Midbrain (tissue), 1 donor: ENCODE measurements around the gene KHDC3L.
"Not testable (repeated sequence)": the region's sequence is repeated elsewhere in the genome, so short reads cannot be mapped to it uniquely, and the experiment has no call there.

Source experiments
- DNase-seq: peaks from one replicate; lab custom pipeline; 2025; lab: John Stamatoyannopoulos, UW

Gene KHDC3L

DNA sequence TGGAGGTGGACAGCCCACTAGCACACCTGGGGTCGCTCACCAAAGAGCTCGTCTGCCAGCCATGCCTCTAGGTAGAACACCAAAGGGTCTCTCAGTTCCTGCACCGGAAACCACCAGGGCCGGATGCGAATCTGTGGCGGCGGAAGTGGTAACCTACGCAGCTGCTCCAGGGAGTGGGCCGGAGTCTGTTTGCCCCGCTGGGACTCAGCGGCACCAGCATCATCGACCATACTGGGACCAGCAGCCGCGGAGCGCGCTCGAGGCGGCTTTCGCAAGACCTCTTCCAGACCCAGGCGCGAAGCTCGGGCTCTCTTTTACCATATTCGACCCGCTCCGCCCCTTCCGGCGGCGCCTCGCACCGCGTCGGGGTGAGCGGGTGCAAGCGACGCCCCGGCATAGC lies 7.1 kb downstream of the KHDC3L start, which contains the start of gene OOEP:
Gene OOEP, minus strand, starts transcription at position 335 of the 400 bp plus-strand sequence. Its CDS starts 105 bp downstream, at position 230.
- DNase-seq: no peak

GRCh38 chr6:73371984-73372383 lies 9.5 kb downstream of the KHDC3L start:
- no peak for DNase-seq

DNA sequence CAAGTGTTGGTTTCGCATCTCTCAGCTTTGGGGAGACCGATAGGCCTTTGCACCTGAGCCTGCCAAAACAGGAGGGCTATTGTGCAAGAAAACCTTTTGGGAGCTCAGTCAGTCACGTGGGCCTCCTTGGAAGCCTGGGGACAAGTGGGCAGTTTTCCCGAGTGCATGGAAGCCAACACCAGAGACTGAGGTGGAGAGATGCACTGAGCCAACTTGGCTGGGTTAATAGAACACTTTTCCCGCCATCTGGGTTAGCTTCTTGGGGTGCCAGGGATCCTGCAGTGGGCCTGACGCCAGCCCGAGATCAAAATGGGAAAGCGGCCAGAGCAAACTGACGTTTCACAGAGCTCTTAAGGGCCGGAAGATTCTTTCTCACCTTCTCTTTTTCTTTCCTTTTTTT lies 10.1 kb downstream of the KHDC3L start:
- peak; percentile 41 for DNase-seq

DNA sequence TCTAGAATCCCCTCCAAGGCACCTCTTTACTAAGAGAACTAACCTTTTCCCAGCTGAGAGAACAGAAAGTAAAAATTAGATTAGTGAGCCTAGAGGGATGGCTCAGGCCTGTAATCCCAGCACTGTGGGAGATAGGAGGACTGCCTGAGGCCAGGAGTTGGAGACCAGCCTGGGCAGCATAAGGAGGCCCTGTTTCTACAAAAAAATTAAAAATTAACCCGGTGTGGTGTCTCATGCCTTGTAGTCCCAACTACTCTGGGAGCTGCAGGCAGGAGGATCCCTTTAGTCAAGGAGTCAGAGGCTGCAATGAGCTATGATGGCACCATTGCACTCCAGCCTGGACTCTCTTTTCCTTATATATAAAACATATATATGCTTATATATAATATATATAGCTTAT lies 12.8 kb downstream of the KHDC3L start:
- DNase-seq: no peak

DNA sequence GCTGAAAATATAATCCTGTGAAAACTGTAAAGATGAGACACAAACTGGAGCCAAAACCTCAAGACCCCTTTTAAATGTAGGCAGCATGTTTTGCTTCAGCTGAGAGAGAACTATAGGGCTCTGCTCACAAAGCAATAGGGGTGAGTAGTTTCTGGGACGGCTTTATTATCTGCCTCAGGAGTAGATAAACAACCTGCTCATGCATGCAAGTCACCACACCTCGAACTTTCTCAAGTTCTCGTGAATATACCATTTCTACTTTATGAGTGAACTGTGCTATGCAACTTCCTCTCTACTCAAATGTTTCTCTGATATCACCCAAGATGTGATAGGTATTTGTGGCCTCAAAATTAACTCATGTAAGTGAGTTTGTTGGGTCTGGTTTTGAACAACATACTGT lies 14.8 kb downstream of the KHDC3L start:
- DNase-seq: no peak

- DNase-seq: not testable (repeated sequence)
Observed at GRCh38 chr6:73381531-73381930, 19.1 kb downstream of the KHDC3L start.

DNA sequence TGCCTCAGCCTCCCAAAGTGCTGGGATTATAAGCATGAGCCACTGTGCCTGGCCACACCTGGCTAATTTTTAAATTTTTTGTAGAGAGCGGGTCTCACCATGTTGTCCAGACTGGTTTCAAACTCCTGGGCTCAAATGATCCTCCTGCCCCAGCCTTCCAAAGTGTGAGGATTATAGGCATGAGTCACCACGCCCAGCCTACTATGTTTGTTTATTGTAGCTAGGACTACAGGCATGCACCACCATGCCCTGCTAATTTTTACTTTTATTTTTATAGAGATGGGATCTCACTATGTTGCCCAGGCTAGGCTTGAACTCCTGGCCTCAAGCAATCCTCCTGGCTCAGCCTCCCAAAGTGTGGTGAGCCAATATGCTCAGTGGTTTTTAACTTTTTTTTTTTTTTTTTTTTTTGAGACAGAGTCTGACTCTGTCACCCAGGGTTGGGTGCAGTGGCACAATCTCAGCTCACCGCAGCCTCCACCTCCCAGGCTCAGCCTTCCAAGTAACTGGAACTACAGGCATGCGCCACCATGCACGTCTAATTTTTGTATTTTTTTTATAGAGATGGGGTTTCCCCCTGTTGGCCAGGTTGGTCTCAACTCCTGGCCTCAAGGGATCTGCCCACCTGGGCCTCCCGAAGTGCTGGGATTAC lies 20.1 kb downstream of the KHDC3L start:
- DNase-seq: no peak

GRCh38 chr6:73388433-73388799 lies 26.0 kb downstream of the KHDC3L start:
- no peak for DNase-seq

DNA sequence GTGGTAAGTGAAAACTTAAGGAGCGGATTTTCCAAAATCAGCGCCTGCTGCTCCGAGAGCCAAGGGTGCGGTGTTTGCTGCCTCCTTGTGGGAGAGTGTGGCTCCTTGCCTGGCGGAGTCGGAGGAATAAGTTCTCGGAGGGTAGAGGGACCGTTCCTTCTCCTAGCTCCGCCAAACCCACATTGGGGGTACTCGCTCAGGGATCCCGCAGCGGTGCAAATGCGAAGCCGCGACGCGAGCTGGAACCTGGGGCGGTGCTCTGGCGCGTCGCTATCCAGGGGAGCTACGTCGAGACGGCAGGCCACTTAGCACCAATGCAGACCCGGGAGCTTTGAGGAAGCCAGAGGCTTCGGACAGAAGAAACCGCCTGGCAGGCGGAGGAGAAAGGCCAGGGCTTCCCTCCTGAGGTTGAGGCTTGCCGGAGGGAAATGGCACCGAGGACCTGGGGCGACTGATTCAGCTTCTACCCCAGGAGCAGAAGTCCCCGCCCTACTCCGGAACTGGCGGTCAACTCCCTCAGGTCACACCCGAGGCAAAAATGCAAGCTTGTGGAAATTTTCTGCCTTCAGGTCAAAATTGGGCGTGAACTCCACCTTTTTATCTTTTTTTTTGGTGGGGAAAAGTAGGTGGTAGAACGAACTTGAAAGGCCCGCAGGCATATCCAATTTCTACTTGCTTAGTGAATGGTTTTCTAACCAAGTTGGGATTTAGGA lies 26.5 kb downstream of the KHDC3L start:
- peak; percentile 12 for DNase-seq

DNA sequence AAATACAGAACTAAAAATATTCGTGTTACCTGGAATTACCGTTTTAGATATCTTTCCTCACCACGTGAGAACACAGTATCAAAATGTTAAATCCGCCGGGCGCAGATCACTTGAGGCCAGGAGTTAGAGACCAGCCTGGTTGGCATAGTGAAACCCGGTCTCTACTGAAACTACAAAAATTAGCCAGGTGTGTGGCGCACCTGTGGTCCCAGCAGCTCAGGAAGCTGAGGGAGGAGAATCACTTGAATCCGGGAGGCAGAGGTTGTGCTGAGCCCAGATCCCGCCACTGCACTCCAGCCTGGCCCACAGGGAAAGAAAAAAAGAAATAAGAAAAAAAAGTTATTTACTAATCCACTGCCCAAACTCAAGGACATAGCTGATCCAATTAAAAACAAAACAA lies 27.4 kb downstream of the KHDC3L start:
- DNase-seq: no peak

DNA sequence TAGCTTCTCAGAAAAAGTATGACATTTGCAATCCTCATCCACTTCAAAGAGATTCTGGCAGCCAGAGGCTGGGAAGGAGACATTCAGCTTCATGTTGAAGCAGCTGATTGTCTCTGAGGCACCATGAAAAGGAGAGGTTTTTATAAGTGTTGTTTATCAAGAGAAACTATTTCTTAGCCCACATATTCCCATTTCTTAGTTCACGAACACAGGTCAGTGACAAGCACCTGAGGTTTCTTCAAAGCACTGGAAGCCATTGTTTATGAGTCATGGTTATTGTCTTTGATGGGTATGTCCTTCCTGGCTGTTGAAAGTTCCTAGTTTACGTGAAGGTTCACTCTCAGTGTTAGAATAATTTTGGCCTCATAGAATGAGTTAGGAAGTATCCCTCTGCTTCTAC lies 29.2 kb downstream of the KHDC3L start:
- no peak for DNase-seq

DNA sequence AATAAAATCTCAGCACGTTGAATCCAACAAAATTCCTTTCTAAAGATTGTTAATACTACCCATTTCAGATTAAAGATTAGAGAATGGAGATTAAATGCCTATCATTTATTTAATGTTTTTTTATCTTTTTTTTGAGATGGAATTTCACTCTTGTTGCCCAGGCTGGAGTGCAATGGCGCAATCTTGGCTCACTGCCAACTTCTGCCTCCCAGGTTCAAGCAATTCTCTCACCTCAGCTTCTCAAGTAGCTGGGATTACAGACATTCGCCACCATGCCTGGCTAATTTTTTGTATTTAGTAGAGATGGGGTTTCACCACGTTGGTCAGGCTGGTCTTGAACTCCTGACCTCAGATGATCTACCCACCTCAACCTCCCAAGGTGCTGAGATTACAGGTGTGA lies 29.7 kb downstream of the KHDC3L start:
- DNase-seq: not testable (repeated sequence)

DNA sequence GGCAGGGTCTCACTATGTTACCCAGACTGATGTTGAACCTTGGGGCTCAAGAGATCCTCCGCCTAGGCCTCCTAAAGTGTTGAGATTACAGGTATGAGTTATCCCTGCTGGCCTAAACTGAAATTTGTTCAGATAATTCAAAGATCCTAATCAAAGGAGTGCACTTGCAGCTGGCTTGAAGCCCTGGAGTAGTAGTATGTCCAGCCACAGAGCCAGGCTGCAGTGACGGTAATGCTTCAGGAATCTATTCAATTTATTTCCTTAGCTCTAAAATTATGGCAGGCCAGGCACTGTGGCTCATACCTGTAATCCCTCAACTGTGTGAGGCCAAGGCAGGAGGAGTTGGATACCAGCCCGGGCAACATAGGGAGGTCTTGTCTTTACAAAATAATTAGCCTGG lies 30.8 kb downstream of the KHDC3L start:
- DNase-seq: no peak

GRCh38 chr6:73394577-73395354 lies 32.3 kb downstream of the KHDC3L start, which contains the start of gene DDX43:
Gene DDX43, plus strand, starts transcription at chr6:73394828. Its CDS starts 78 bp downstream, at chr6:73394906.
- DNase-seq: no peak

DNA sequence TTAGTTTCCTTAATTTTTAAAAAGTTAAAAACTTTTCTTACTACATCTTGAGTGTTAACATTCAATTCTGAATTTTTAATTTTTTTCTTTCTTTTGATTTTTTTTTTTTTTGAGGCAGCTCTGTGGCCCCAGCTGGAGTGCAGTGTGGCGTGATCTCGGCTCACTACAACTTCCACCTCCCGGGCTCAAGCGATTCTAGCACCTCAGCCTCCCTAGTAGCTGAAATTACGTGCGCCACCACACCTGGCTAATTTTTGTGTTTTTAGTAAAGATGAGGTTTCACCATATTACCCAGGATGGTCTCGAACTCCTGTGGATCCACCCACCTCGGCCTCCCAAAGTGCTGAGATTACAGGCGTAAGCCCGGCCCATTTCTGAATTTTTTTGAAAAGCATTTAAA lies 33.4 kb downstream of the KHDC3L start:
- no peak for DNase-seq

- no peak for DNase-seq
Observed at GRCh38 chr6:73400656-73401055, 38.2 kb downstream of the KHDC3L start.

DNA sequence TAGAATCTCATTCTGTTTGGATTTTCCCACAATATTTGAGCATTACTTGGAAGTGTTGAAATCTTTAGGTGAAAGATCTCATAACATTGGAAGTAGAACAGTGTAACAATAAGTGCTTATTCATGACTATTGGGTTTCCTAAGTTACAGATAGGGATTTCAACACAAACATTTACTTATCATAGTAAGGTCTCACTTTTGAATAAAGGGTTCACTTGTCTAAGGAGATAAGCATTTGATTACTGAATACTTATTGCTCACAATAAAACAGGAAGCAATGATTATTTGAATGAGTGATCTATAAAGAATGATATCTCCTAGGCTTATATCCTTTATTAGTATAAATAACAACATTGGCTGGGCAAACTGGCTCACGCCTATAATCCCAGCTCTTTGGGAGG lies 46.9 kb downstream of the KHDC3L start:
- no peak for DNase-seq

- DNase-seq: no peak
Observed at GRCh38 chr6:73413102-73413501, 50.6 kb downstream of the KHDC3L start.
